Measurements from ENCODE around the gene TTC38.

Gene TTC38

GRCh38 chr22:46226577-46226976 is 41.2 kb upstream of the TTC38 start:
- TF ChIP-seq GABPA (IDR thresholded peaks at IDR 0.05; ENCODE audit: low read depth) (no peak), POLR2AphosphoS5 (IDR thresholded peaks at IDR 0.05; ENCODE audit: low read depth) (no peak), REST (IDR thresholded peaks at IDR 0.05; ENCODE audit: insufficient replicate concordance, low read depth) (no peak), SPI1 (IDR thresholded peaks at IDR 0.05; ENCODE audit: borderline replicate concordance, low read depth) (no peak), CTCF (IDR thresholded peaks at IDR 0.05; ENCODE audit: insufficient read depth, low read length) (no peak)
- Histone ChIP-seq H3K27me3 (ENCODE audit: insufficient read depth, poor library complexity, severe bottlenecking) (no peaks in the 10 kb centered on the region), H3K27ac (replicated peaks) (no peak overlapping the region), H3K4me3 (replicated peaks; ENCODE audit: insufficient read depth, low read length) (no peak overlapping the region)
- no peak for DNase-seq (ENCODE audit: low read depth in 1 of 2, low spot score in 1 of 2)

GRCh38 chr22:46229701-46230100 is 38.1 kb upstream of the TTC38 start:
- Histone ChIP-seq H3K4me3 (replicated peaks; ENCODE audit: insufficient read depth, low read length) (no peak overlapping the region), H3K27ac (replicated peaks) (no peak overlapping the region), H3K27me3 (ENCODE audit: insufficient read depth, poor library complexity, severe bottlenecking) (no peaks in the 10 kb centered on the region)
- peak in 1 of 2 experiments; percentile 36 for DNase-seq (ENCODE audit: low read depth in 1 of 2, low spot score in 1 of 2)
- TF ChIP-seq SPI1 (IDR thresholded peaks at IDR 0.05; ENCODE audit: borderline replicate concordance, low read depth) (no peak), REST (IDR thresholded peaks at IDR 0.05; ENCODE audit: insufficient replicate concordance, low read depth) (no peak), POLR2AphosphoS5 (IDR thresholded peaks at IDR 0.05; ENCODE audit: low read depth) (no peak), GABPA (IDR thresholded peaks at IDR 0.05; ENCODE audit: low read depth) (no peak), CTCF (IDR thresholded peaks at IDR 0.05; ENCODE audit: insufficient read depth, low read length) (no peak)

GRCh38 chr22:46230262-46230901 is 37.4 kb upstream of the TTC38 start:
- no peaks in the 10 kb centered on the region for H3K27me3 ChIP-seq (ENCODE audit: insufficient read depth, poor library complexity, severe bottlenecking)
- no peak overlapping the region for H3K27ac ChIP-seq (replicated peaks)
- no peak overlapping the region for H3K4me3 ChIP-seq (replicated peaks; ENCODE audit: insufficient read depth, low read length)
- TF ChIP-seq SPI1 (IDR thresholded peaks at IDR 0.05; ENCODE audit: borderline replicate concordance, low read depth) (no peak), CTCF (IDR thresholded peaks at IDR 0.05; ENCODE audit: insufficient read depth, low read length) (no peak), GABPA (IDR thresholded peaks at IDR 0.05; ENCODE audit: low read depth) (no peak), REST (IDR thresholded peaks at IDR 0.05; ENCODE audit: insufficient replicate concordance, low read depth) (no peak), POLR2AphosphoS5 (IDR thresholded peaks at IDR 0.05; ENCODE audit: low read depth) (no peak)
- no peak for DNase-seq (ENCODE audit: low read depth in 1 of 2, low spot score in 1 of 2)

Measured in HL-60 (cell line).